OCI-LY1 (cell line): ENCODE data around the gene SMOC2.

Experiments
- H2AFZ ChIP-seq: fragments of 200-600 bp; sonication (generic), shearing (Covaris generic); 2 replicates; pipeline ENCODE4 v1.6.0; 2014; ENCODE audit warnings: antibody characterized with exemption, mild to moderate bottlenecking, low read length
- H3F3A ChIP-seq: fragments of 200-600 bp; sonication (generic), shearing (Covaris generic); 2 replicates; pipeline ENCODE4 v1.6.0; 2014; ENCODE audit warnings: mild to moderate bottlenecking, antibody characterized with exemption, low read length, moderate library complexity; ENCODE audit not compliant: insufficient read depth
- H3K27ac ChIP-seq: fragments of 200-600 bp; sonication (generic); 2 replicates; pipeline ENCODE4 v1.5.1; 2014; ENCODE audit warnings: low read length, mixed run types, mild to moderate bottlenecking, low read depth; ENCODE audit not compliant: poor library complexity, severe bottlenecking
- H3K27me3 ChIP-seq: fragments of 200-600 bp; sonication (generic); 2 replicates; pipeline ENCODE4 v1.6.0; 2014; ENCODE audit warnings: antibody characterized with exemption, mild to moderate bottlenecking, low read length, moderate library complexity; ENCODE audit not compliant: insufficient read depth
- H3K36me3 ChIP-seq: fragments of 200-600 bp; sonication (generic); 2 replicates; pipeline ENCODE4 v1.6.1; 2014; ENCODE audit warnings: mild to moderate bottlenecking, antibody characterized with exemption, low read length, moderate library complexity, mixed read lengths; ENCODE audit not compliant: insufficient read depth
- H3K4me1 ChIP-seq: fragments of 200-600 bp; sonication (generic); 2 replicates; pipeline ENCODE4 v1.5.1; 2014; ENCODE audit warnings: mild to moderate bottlenecking, low read length, moderate library complexity; ENCODE audit not compliant: insufficient read depth, severe bottlenecking
- H3K4me2 ChIP-seq: fragments of 200-600 bp; sonication (generic), shearing (Covaris generic); 2 replicates; pipeline ENCODE4 v1.6.1; 2014; ENCODE audit warnings: low read length
- H3K4me3 ChIP-seq: fragments of 200-600 bp; sonication (generic); 2 replicates; pipeline ENCODE4 v1.5.1; 2014; ENCODE audit warnings: low read length, low read depth, mild to moderate bottlenecking, mixed read lengths; ENCODE audit not compliant: poor library complexity, severe bottlenecking
- H3K79me2 ChIP-seq: fragments of 200-600 bp; shearing (Covaris generic); 2 replicates; pipeline ENCODE4 v1.6.1; 2016; ENCODE audit warnings: mixed run types, low read length, mixed read lengths; ENCODE audit not compliant: insufficient read depth
- H3K9ac ChIP-seq: fragments of 200-600 bp; sonication (generic), shearing (Covaris generic); 2 replicates; pipeline ENCODE4 v1.6.1; 2014; ENCODE audit warnings: mild to moderate bottlenecking, low read length, mixed read lengths
- H3K9me2 ChIP-seq: fragments of 200-600 bp; sonication (generic), shearing (Covaris generic); 2 replicates; pipeline ENCODE4 v1.6.1; 2014; ENCODE audit warnings: low read depth, mild to moderate bottlenecking, low read length, mixed read lengths
- H3K9me3 ChIP-seq: fragments of 200-600 bp; shearing (Covaris generic); 2 replicates; pipeline ENCODE4 v1.6.1; 2014; ENCODE audit warnings: low read length, mixed read lengths
- H4K20me1 ChIP-seq: fragments of 200-600 bp; sonication (generic), shearing (Covaris generic); 2 replicates; pipeline ENCODE4 v1.6.0; 2016; ENCODE audit warnings: mild to moderate bottlenecking, low read length; ENCODE audit not compliant: insufficient read depth
- CTCF ChIP-seq: fragments of 200-600 bp; sonication (generic), shearing (Covaris generic); IDR thresholded peaks from 2 replicates; pipeline ENCODE4 v1.5.1; 2017; ENCODE audit warnings: mild to moderate bottlenecking, antibody characterized with exemption, low read length, moderate library complexity, mixed read lengths
- EZH2 ChIP-seq: fragments of 200-600 bp; sonication (generic), shearing (Covaris generic); IDR thresholded peaks from 2 replicates; pipeline ENCODE4 v1.8.0; 2017; ENCODE audit warnings: borderline replicate concordance, mixed run types, mild to moderate bottlenecking, antibody characterized with exemption, low read length, moderate library complexity, mixed read lengths

SMOC2 gene

GRCh38 chr6:168706471-168707177, 265.6 kb downstream of the SMOC2 start:
- H3K4me1 ChIP-seq: no peaks in the 10 kb centered on the region
- no peaks in the 10 kb centered on the region for H4K20me1 ChIP-seq
- H3K79me2 ChIP-seq: no peaks in the 10 kb centered on the region
- H3K27me3 ChIP-seq: no peaks in the 10 kb centered on the region
- H3K4me3 ChIP-seq: no peak overlapping the region
- H3K9ac ChIP-seq: no peak overlapping the region
- H2AFZ ChIP-seq: no peak overlapping the region
- H3K36me3 ChIP-seq: no peaks in the 10 kb centered on the region
- no peaks in the 10 kb centered on the region for H3F3A ChIP-seq
- no peak overlapping the region for H3K27ac ChIP-seq
- no peak for TF ChIP-seq EZH2
- TF ChIP-seq CTCF: no peak
- no peak overlapping the region for H3K4me2 ChIP-seq
- no peaks in the 10 kb centered on the region for H3K9me3 ChIP-seq
- no peaks in the 10 kb centered on the region for H3K9me2 ChIP-seq

- Histone ChIP-seq H3K9ac (no peak overlapping the region), H3F3A (no peaks in the 10 kb centered on the region), H4K20me1 (no peaks in the 10 kb centered on the region)
Measured at GRCh38 chr6:168708526-168708925, 267.5 kb downstream of the SMOC2 start.

GRCh38 chr6:168708984-168709383, 268.0 kb downstream of the SMOC2 start:
- Histone ChIP-seq H3F3A (no peaks in the 10 kb centered on the region), H3K9me2 (no peaks in the 10 kb centered on the region), H3K36me3 (no peaks in the 10 kb centered on the region), H3K4me2 (no peak overlapping the region), H3K9ac (no peak overlapping the region), H3K79me2 (no peaks in the 10 kb centered on the region), H3K4me3 (no peak overlapping the region), H4K20me1 (no peaks in the 10 kb centered on the region), H3K9me3 (no peaks in the 10 kb centered on the region), H2AFZ (no peak overlapping the region), H3K27me3 (no peaks in the 10 kb centered on the region), H3K4me1 (no peaks in the 10 kb centered on the region), H3K27ac (no peak overlapping the region)
- TF ChIP-seq EZH2: no peak
- TF ChIP-seq CTCF: no peak

More at GRCh38 chr6:168708526-168708925, 267.5 kb downstream of the SMOC2 start:
- no peak overlapping the region for H2AFZ ChIP-seq
- no peak overlapping the region for H3K4me2 ChIP-seq
- TF ChIP-seq EZH2: no peak
- no peak for TF ChIP-seq CTCF
- no peaks in the 10 kb centered on the region for H3K36me3 ChIP-seq
- no peaks in the 10 kb centered on the region for H3K79me2 ChIP-seq
- no peaks in the 10 kb centered on the region for H3K27me3 ChIP-seq
- no peaks in the 10 kb centered on the region for H3K9me3 ChIP-seq
- H3K4me3 ChIP-seq: no peak overlapping the region
- no peaks in the 10 kb centered on the region for H3K9me2 ChIP-seq
- no peaks in the 10 kb centered on the region for H3K4me1 ChIP-seq
- no peak overlapping the region for H3K27ac ChIP-seq
